ENCODE results near the gene KCTD16.

The KCTD16 gene

DNA sequence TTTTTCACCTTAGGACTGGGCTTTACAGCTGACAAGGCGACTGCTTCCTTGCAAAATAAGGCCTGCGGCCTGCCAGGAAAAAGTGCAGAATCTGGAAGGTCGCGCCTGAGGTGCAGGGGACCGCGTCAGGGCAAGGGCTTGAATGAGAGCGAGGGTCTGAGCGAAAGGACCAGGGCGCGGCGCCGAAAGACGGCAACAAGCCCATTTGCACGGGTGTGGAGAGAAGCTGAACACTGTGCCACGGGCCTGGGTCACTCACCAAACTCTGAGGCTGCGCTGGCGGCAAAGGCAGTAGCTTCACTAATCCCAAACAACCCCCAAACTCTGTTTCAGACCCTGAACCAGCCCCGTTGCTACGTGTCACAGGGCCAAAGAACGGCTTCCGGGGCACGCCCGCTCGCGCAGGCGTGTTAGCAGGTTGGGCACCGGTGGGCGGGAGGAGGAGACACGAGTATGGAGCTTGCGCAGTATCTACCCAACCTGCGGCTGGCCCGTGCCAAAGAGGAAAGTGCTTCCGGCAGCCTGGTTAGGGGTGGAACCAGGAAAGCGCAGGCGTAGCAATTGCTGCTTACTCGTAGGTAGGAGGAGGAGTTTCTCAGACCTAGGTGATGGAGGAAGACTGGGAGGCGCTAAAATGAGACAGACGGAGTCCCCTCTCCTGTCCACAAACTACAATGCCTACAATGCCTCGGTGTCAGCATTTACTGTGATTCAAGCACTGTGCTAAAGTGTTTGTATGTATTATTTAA is at the start of gene KCTD16, which contains the start of gene YIPF5:
KCTD16 (plus strand) TSS at position 598 of the 749 bp plus-strand sequence.
YIPF5 (minus strand) TSS at position 384 of the 749 bp plus-strand sequence. CDS start 704 bp downstream, outside the sequence.
- peak; percentile 99 for DNase-seq

DNA sequence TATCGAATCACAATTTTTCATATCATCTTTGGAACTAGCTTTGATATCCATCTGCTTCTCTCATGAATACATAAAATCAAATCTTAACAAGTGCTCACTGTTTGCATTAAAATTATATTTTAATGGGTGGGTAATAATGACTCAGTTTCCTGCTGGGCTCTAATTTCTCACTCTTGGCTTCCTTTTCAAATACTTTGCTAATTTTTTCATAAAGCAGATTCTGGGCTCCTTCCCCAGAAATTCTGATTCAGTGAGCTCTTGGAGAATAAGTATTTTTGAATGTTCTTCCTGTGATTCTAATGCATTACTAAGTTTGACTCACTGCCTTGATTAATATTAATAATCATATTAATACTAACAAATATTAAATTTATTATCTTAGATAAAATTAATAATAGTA is 49.1 kb upstream of the KCTD16 start:
- no peak for DNase-seq

DNA sequence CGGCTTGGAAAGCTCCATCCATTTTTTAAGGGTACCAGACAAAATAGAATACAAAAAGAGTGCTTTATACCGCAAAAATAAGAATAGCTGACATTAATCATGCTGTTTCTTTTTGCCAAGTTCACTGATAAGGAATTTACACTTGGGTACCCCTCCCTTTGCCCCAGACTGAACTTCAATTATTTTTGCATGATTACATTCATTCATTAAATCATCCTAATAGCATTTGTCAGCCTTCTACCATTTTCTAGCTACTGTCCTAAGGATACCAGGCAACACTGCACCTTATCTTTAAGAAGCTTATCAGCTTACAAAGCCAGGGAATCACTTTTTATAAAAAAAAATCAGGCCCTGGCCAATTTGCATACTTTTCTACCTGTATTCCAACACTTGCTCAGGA is 48.6 kb upstream of the KCTD16 start:
- DNase-seq: no peak

DNA sequence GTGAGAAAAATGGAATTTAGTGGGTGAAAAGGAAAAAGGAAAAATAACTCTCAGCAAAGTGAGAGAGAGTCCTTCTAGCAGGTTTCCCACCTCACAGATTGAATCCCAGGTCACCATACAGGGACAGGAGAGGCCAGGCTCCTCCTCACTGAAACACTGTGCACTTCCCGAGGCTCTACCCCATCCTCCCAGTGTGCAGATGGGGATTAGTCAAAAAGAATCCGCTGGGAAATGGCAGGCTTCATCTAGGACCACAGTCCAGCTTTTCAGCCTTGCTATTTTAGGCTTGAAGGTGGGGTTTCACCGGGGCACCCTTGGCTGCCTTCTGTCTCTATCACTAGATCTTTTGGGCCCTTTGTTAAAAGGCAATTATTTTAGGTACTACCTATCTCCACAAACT is 48.0 kb upstream of the KCTD16 start:
- no peak for DNase-seq

DNA sequence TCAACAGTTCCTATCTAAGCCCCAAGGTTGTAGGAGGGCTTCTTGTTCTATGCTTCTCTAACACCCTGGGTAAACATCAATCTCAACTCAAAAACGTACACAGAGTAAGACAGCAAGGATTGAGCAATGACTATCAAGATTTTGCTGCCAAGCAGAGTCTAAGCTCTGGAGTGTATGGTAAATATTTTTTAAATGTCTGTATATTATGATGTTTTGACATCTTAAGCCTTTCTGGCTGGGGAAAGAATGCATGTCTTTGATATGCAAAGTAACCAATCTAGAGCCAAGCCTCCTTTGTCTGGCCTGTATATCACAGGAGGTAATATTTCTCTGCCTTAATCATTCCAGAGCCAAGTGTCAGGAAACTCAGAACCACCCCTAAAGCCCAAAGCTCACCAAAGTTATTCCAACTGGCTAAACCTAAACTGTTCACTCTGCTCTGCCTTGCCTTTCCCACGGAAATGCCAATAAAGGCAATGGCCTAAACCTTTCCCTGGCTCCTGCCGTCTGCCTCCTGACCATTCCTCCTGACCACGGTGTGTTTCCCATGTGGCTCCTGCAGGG is 45.4 kb upstream of the KCTD16 start:
- no peak for DNase-seq

DNA sequence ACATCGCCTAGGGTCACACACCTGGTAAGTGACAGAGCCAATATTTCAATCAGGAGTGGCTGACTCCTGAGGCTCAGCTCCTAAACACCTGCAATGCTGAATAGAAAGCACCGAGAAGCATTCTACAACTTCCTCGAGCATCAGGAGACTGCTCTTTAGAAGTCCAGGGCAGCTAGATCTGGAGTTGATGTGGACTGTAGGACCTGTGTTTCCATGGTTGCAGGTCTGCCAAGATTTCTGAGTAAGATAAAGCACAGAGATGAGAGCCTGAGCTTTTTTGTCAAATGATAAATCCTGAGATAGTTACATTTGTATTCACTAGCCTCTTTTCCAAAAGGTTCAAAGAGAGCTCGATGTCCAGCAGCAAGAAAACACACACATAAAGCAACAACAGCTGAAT is 44.0 kb upstream of the KCTD16 start:
- DNase-seq: no peak

DNA sequence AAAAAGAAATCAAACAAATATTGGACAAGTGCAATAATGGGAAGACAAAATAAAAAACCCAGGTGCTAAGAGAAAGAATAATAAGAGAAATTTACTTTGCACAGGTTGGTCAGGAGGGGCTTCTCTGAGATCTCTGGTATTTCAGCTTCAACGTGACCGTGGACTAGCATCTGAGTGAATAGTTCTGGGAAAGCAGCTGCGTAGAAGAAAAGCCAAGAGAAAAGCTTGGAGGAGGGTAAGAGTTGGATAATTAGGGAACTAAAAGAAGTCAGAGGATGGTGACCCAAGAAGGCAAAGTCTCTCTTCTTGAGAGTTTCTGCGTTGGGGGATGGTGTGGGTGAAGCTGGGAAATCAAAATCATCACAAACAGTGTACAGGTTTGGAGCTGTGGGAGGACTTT is 41.8 kb upstream of the KCTD16 start:
- DNase-seq: no peak

DNA sequence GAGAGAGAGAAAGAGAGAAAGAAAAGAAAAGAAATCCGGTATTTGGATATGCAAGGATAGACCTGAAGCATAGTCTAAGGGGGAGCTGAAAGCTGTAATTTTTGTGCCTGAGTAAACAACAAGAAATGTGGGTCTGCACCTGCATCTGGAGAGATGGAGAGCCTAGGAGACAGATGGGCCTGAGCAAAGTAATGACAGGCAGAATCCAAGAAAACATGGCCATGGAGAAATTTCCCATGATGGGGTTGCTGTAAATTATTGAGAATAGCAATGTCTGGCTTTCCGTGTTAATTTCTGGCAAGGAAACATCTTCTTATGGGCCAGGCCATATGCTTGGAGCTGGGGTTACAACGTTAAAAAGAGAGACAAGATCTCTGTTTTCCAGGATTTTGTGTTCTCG is 40.4 kb upstream of the KCTD16 start:
- DNase-seq: no peak

DNA sequence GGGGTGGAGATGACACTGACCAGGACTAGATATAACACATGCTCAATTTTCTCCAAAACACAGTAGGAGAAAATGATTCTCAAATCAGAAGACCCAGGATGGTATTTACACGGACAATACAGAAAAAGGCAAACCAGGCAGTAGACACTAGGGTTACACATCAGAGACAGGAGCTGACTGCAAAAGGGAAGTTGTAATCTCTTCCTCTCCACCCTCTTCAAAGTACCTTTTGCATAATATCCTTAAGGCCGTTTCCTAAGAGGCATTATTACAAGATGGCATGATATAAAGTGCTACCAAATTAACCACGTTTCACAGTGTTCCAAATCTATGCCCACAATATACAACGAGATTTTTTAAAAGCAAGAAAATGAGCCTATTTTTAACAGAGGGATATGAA is 39.4 kb upstream of the KCTD16 start:
- no peak for DNase-seq

DNA sequence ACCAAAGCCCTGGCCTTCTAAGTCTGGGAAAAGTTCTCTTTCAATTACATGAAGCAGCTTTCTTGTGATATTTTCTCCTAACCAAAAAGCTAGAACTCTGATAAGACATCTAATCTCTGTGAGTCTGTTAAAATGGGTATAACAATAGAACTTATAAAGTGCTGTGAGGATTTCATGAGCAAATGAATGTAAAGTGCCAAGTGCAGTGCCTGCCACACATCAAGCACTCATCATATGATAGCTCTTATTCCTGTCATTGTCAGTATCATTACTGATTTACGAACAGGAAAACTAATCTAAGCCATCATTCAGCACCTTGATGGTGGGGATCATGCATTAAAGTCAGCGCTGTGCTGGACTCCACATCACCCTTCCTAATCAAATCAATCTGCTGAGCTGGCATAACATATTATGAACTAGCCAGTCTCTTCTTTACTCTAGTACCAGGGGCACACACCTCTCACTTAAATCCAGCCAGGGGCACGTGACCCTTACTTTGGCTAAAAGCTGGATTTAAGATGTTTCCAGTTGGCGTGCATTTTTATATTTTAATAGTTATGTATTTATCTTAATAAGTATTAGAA is 37.5 kb upstream of the KCTD16 start:
- DNase-seq: no peak

DNA sequence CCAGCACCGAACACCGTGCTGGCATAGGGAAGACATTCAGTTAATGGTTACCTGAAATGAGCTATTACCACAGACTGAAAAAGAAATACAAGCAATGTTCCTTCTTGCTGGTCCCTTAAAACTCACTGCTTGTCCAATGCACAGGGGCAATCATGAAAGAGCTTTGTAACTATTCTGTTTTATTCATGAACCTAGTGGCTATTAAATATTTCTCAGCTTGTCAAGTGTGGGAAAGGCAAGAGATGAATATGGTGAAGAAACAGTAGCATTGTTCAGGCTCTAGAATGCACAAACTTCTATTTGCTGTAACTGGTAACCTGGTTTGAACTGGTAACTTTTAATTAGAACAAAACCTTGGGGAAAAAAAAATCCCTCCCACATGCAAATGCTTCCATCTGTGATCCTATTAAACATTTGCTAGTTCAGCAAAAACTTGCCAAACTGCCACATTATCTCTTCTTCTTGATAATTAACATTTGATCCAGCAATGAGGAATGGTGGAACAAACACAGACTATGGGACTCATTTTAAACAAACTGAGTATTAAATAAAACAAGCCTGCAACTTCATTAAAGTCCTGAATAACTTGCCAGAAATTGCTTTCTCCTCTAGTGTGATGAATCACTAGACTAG is 36.4 kb upstream of the KCTD16 start:
- DNase-seq: no peak

DNA sequence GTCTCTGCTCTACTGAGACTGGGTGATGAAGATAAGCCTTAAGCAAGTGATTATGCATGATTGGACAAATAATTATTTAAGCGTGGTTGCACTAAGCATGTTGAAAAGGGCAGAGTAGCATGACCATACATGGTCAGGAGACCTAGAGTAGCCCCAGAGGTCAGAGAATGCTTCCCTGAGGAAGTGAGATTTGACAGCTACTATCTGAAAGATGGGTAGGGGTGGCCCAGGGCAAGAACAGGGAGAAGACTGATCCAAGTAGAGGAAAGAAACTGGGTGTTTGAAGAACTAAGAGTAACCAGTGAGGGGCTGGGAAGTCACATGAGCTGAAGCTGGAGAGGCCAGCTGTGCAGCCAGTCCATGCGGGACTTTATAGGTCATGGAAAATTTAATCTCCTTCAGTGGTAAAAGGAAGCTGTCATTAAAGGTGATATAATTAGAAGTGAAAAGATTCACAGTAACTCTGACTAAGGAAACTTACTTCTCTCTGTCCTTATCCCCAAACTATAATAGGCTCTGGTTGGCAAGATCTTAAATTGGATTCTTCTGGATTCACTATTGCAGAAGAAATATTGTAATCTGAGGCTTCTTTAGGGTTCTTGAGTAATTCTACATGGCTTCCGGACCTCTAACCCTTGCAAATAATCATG is 35.4 kb upstream of the KCTD16 start:
- no peak for DNase-seq

DNA sequence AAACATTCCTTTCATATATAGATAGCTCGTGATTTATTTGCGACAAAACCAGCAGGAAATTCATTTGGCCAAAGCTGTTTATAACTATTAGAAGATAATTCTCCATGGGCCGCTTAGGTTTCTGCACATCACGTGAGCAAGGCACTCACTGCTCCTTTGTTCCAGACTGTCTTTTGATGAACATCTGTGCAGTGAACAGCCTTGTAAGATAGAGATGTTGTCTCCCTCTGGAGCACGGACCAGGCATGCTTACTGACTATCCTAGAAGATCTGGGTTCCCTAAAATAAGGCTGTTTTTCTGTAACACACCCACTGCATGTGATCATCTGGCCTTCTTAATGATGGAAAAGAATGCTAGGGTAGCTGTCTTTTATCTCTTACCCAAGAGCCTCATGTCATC is 31.1 kb upstream of the KCTD16 start:
- no peak for DNase-seq

DNA sequence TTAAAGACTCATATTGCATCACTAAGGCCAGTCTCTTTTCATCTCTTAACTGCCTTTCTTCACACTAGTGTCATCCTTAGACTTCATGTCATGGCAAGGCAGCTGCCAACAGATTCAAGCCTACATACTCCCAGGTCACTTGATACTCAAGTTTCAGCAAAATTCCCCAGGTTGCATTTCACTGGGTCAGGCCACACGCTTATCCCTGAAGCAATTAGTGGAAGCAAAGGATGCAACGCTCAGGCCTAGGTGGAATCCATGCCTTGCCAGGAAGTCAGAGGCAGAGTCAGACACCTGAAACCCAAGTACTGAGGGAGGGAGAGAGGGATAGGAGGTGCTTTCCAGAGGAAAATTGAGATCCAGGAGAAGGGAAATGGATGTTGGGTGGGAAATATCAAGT is 29.1 kb upstream of the KCTD16 start:
- DNase-seq: no peak

DNA sequence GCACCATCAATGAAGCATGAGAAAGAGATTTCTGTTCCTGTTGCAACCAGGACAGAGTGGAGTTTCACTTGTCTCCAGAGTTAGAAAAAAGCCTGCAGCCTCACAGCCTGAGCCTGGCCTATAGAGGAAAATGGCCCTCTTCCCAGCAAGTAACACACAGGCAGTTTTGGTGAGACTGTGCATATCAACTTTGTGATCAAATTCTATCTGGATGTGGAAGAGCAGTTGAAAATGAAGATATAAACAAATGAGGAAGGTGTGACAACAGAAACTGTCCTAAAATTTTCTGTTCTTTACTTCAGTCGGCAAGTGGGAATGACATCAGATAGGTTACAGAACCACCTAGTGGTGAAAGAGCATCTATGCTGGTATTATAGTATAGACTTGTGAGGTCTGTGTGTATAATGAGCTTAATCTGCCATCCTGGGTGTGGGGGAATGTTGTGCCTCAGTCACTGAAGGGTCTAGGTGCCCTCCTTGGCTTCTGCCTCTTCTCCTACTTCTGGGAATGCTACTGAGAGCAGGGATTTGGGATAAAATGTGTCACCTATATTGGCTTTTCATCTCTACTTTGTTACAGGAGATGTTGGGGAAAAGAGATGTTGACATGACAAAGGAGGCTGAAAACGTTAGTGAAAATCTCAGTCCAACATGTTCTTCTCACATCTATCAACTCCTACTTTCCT is 28.4 kb upstream of the KCTD16 start:
- no peak for DNase-seq

DNA sequence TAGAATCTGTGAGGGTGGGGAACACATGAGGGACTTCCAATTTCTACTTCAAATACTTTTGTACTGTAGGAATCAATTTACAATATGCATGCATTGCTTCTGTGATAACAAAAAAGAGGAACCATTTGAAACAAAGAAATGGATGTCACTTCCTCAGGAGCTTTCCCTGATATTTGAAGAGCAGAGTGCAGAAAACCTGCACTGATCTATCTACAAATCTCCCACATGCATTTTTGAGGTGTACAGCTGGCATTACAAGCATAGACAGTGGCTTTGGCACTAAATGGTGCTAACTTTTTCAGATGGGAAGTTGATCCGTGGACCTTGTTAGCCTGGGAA is 27.9 kb upstream of the KCTD16 start:
- DNase-seq: no peak

DNA sequence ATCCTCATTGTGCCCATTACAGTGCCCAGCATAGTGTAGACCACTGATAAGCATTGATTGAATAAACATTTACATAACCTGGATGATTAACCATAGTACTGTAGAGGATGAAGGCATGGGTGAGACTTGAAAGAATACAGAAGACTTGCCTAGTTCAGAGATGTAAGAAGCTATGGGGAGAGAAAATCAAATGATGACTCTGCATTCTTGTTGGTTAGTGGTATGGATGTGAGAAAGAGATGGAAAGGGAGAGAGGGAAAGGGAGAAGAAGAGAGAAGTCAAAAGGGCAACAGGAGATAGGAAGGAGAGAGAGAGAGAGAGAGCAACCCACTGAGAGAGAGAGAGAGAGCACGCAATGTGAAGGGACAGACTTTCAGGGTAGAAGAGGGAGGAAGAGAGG is 27.0 kb upstream of the KCTD16 start:
- DNase-seq: no peak

DNA sequence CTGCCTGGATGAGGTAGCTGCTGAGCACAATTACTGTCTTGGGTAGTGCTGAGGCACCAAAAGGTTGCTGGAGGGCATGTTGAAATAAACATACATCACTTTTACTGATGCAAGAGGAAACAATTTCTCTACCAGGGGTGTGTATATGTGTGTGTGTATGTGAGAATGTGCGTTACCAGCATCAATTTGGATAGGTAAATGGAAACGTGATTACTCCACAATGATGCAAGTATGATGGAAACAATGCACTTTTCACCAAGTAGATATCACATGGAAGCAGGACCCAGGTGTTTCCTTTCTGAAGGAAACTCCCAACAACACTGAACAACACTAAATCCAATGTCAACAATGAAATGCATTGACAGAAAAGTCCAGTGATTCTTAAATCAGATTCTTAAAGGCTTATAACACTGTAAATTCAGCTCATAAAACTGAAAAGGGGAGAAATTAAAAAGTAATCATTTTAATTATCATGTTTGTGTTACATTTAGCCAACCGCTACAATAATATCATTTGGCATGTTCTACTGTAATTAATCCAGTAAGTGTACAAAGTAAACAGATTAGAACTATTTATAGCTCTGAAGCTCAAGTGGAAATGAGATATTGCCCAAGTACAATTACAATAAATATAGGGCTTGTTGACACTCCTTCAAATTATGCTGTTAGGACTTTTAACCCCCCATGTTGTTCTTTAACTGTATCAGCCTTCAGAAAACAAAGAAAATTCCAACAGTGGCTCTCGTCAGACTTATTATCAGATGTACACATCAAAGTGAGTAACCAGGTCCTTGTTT is 25.5 kb upstream of the KCTD16 start:
- DNase-seq: no peak

DNA sequence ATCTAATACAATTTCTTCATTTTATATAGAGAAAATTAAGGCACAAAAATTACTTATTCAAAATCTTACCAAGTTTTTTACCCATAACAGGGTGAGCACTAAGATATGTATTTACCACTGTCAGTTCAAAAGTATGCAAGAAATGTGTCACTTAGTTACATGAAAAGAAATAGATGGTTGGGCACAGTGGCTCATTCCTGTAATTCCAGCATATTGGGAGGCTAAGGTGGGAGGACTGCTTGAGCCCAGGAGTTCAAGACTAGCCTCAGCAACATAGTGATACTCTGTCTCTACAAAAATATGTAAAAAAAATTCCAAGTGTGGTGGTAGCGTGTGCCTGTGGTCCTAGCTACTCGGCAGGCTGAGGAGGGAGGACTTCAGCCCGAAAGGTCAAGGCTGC is 19.6 kb upstream of the KCTD16 start:
- DNase-seq: no peak

DNA sequence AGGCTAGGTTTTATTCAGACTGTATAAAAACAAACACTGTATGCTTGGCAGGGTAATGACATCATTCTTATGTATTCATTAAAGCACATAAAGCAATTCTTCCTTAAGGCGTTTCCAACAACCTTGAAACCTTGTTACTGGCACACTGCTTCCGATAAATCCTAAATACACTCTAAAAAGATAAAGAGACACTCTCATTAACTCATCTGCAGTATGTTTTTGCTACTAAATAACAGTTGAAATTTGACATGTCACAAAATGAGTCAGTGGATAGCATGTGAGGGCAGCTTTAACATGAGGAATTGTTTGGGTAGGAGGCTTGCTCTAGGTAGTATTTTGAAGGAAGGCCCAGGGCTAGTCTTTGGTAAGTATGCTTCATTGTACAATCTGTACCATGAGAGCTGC is 13.9 kb upstream of the KCTD16 start:
- no peak for DNase-seq

DNA sequence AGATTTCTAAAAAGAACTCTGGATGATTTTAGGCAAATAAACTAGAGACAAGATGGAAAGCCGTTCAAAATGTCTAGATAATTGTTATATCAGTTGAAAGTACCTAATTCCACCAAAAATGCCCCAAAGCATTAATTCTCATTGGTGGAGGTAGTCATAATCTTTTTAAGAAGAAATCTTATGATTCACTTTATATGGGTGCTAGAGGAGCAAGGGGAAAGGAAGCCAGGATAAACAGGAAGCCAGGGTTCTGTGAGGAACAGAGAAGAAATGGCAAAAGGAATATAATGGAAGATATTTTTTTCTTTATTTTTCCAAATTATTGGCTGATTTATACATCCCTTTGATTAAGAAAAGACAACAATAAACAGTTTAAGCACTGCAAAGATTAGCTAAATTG is 8.0 kb upstream of the KCTD16 start:
- DNase-seq: no peak

DNA sequence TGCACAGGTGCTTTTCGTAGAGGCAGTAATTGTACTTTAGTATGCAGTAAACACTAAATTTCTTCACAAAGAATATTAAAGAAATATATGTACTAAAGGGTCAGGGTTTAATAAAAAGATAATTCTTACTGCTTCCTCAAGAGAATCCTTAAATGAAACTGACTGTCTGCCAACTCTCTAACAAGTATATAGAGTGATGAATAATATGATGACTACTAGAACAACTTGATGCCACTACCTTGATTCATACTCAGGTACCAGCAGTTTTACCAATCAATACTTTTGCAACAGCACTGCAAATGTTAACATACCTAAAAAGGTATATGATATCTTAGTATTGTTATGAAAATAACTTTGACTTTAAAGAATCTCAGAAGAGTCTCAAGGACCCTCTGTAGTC is 4.0 kb upstream of the KCTD16 start:
- no peak for DNase-seq

All from activated effector memory CD4-positive, alpha-beta T cell treated with anti-CD3 and anti-CD28 coated beads, Interleukin-2, amount 50 U/mL, for 16 hours (primary cell).